ENCODE data around the gene TCOF1. TPM values are rescaled to one million over a fixed set of nuclear protein-coding genes. Genes with fewer than 3 reads are reported as not detected.

Gene TCOF1
- total RNA-seq, 4 donors from 2014 or later: 27.4 to 46.0 (median 36.3) TPM

DNA sequence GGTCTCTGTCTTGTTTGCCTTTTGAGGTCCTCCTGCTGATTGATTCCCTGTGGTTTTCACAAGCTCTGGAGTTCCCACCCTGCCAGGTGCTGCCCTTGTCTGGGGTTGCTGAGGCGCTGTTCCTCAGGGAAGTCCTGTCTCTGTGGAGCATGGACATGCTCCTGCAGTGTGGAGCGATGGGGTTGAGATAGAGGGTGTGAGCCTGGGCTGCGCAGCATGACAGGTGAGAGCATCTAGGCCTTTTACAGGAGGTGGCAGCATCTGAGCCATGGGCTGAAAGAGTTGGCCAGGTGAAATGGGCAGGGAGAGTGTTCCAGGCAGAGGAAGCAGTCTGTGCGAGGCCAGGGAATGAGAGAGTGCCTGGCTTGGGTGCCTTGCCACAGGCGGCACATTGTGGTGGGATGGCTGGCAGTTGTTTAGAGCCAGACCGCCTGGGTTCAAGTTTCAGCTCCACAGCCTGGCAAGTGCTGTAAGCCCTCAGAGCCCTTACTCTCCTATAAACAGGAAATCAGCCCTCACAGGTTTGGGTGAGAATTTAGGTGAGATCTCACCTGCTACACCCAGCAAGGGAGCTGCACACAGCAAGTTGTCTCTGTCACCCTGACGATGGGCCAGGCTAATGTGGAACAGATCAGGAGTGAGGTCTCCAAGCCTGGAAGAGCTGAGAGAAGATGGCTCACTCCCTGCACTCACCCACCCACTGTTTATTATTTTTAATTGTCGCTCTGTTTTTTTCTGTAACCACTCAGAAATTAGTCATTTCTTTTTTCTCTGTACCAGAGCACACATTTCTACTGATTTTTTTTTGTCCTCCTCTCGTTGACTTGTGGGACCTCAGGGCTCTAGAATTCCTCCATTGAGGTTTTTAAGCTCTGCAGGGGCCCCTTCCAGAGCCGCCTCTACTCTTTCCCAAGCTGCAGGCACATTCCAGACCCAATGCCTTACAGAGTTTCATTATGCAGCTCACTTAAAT lies 19.6 kb downstream of the TCOF1 start:
- Histone ChIP-seq H3K27me3 (no peaks in the 10 kb centered on the region), H3K4me1 (peaks cover 0 to 8% (median 3%) of the 10 kb centered on the region in 4 donors), H3K36me3 (peaks cover 77 to 100% (median 98%) of the 10 kb centered on the region in 4 donors), H3K4me3 (no peak overlapping the region), H3K27ac (replicated peaks in 1 of 4) (peak overlapping the region in 1 of 4 donors; percentile 0), H3K9me3 (no peaks in the 10 kb centered on the region)
- DNase-seq (ENCODE audit: extremely low spot score): no peak
- intact Hi-C loops (cut with DNase I): no loop called here
- TF ChIP-seq EP300 (IDR thresholded peaks at IDR 0.05) (no peak), POLR2AphosphoS5 (IDR thresholded peaks at IDR 0.05) (no peak)
- WGBS: 77% methylated on average over 9 of the region's 10 CpGs

DNA sequence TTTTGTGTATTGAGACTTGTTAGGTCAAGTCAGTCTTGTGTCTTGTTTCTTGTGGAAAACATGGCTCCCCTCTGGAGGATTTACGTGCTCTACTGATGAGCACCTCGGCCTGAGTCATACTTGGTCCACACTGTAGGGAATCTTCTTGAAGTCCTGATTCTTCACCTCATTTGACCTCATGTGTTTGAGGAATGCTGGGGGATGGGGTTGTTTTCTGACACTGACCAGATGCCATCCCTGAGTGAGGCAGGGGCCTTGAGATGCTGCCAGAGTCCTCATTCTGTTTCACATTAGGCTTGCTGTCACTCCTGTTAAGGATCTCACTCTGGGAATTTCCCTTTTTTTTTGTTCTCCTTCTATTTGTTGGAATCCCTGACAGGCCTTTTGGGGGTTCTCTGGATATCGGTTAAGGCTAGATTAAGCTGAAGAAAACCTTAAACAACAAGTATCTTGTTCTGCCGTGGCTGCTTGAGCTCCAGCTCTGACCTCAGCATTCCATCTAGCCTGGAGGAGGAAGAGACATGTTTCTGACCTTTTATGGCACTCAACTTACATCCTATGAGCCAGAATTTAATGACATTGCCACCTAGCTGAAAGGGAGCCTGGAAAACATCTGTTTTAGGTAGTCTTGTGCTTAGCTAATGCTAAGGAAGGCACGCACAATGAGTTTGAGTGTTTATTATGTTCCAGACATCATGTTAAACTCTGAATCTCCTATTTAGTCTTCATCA lies 20.6 kb downstream of the TCOF1 start:
- Histone ChIP-seq H3K36me3 (peaks cover 77 to 100% (median 98%) of the 10 kb centered on the region in 4 donors), H3K9me3 (no peaks in the 10 kb centered on the region), H3K27me3 (no peaks in the 10 kb centered on the region), H3K4me1 (peaks cover 0 to 8% (median 3%) of the 10 kb centered on the region in 4 donors), H3K27ac (replicated peaks in 1 of 4) (peak overlapping the region in 1 of 4 donors; percentile 0), H3K4me3 (no peak overlapping the region)
- TF ChIP-seq POLR2AphosphoS5 (IDR thresholded peaks at IDR 0.05) (peak in 1 of 2 donors; percentile 36), EP300 (IDR thresholded peaks at IDR 0.05) (no peak)
- TF ChIP-seq, protein P1, sequence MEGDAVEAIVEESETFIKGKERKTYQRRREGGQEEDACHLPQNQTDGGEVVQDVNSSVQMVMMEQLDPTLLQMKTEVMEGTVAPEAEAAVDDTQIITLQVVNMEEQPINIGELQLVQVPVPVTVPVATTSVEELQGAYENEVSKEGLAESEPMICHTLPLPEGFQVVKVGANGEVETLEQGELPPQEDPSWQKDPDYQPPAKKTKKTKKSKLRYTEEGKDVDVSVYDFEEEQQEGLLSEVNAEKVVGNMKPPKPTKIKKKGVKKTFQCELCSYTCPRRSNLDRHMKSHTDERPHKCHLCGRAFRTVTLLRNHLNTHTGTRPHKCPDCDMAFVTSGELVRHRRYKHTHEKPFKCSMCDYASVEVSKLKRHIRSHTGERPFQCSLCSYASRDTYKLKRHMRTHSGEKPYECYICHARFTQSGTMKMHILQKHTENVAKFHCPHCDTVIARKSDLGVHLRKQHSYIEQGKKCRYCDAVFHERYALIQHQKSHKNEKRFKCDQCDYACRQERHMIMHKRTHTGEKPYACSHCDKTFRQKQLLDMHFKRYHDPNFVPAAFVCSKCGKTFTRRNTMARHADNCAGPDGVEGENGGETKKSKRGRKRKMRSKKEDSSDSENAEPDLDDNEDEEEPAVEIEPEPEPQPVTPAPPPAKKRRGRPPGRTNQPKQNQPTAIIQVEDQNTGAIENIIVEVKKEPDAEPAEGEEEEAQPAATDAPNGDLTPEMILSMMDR (IDR thresholded peaks at IDR 0.05): no peak
- 46% methylated on average over 5 of the region's 5 CpGs for WGBS
- intact Hi-C loops (cut with DNase I): no loop called here
- DNase-seq (ENCODE audit: extremely low spot score): no peak

- Histone ChIP-seq H3K9me3 (no peaks in the 10 kb centered on the region), H3K27ac (replicated peaks in 1 of 4) (no peak overlapping the region), H3K4me3 (no peak overlapping the region), H3K4me1 (no peaks in the 10 kb centered on the region), H3K27me3 (no peaks in the 10 kb centered on the region), H3K36me3 (peaks cover 77 to 100% (median 99%) of the 10 kb centered on the region in 4 donors)
- intact Hi-C loops (cut with DNase I): loop anchor here (10.0 kb wide), 1 partner anchor 790 kb away; no protein-coding TSS in a partner anchor
- TF ChIP-seq, protein P1 (IDR thresholded peaks at IDR 0.05): no peak
- TF ChIP-seq POLR2AphosphoS5 (IDR thresholded peaks at IDR 0.05): no peak
- TF ChIP-seq POLR2A (IDR thresholded peaks at IDR 0.05; ENCODE audit: low read depth): no peak
- no peak for TF ChIP-seq EP300 (IDR thresholded peaks at IDR 0.05)
- 96% methylated on average over 5 of the region's 5 CpGs for WGBS
- DNase-seq (ENCODE audit: extremely low spot score): no peak
These were observed 27.2 kb downstream of the TCOF1 start for GRCh38 chr5:150384701-150385100.

DNA sequence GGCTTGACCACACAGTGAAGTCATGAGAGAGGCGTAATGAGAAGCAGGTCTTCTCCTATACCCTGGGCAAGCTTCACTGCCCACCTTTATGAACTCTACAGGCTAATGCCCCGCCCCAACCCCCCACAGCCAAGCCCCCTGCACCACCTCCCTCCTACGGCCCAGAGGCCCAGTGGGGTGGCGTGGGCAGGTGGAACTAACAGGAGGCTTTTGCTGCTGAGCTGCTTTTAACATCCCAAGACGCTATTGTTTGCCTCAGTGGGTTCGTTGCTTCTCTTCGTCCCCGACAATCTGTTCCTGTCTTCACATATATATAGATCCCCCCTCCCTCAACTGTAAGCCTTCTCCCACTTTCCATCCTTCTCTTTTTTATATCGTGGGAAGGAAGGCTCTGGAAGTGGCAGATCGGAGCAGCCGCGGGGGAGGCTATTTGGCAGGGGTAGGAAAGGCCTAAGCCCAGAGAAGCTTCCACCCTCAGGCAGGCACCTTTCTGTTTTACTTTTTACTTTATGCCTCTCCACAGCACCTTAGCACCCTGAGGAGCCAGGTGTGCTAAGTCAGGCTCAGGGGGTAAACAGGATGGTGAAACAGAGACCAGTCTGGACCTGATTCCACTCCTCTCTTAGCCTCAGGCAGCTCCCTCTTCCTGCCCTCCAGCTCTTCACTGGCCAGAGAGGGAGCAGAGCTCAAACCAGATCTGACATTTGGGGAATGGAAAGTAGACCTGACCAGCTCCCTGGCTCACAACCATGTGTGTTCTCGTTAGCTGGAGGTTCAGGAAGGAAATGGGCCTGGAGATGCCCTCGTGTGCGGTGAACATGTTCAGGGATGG lies 28.7 kb downstream of the TCOF1 start:
- Histone ChIP-seq H3K27me3 (no peaks in the 10 kb centered on the region), H3K4me1 (no peaks in the 10 kb centered on the region), H3K9me3 (no peaks in the 10 kb centered on the region), H3K27ac (replicated peaks in 1 of 4) (no peak overlapping the region), H3K36me3 (peaks cover 72 to 100% (median 99%) of the 10 kb centered on the region in 4 donors), H3K4me3 (no peak overlapping the region)
- TF ChIP-seq POLR2AphosphoS5 (IDR thresholded peaks at IDR 0.05) (no peak), POLR2A (IDR thresholded peaks at IDR 0.05; ENCODE audit: low read depth) (no peak), EP300 (IDR thresholded peaks at IDR 0.05) (no peak)
- TF ChIP-seq, protein P1 (IDR thresholded peaks at IDR 0.05): no peak
- no peak for DNase-seq (ENCODE audit: extremely low spot score)
- 80% methylated on average over 15 of the region's 15 CpGs for WGBS
- intact Hi-C loops (cut with DNase I): loop anchor here (10.0 kb wide), 1 partner anchor 791 kb away; no protein-coding TSS in a partner anchor

Measured in esophagus muscularis mucosa (tissue), 4 donors.